Gastrocnemius medialis (tissue), 4 donors: ENCODE results near the gene HIVEP3.

Source experiments
- POLR2A ChIP-seq, 2 donors: fragments of 450-650 bp; IDR thresholded peaks; one replicate each; pipeline ENCODE4 v1.6.1; 2017; ENCODE audit warnings: antibody characterized with exemption in 2 of 2, mild to moderate bottlenecking in 2 of 2, moderate library complexity in 2 of 2
- TF ChIP-seq, protein P1 (sequence below), 5 experiments: fragments of 450-650 bp in 3 of 5; fragments of 200-600 bp in 2 of 5; sonication (generic) in 2 of 5; IDR thresholded peaks in 4 of 5; conservative IDR thresholded peaks in 1 of 5; 1 replicate in 4 of 5; 2 replicates in 1 of 5; pipeline ENCODE4 v1.5.1; 2016 to 2019; ENCODE audit warnings: antibody characterized with exemption in 5 of 5, mild to moderate bottlenecking in 3 of 5, moderate library complexity in 3 of 5

- TF ChIP-seq, protein P1, sequence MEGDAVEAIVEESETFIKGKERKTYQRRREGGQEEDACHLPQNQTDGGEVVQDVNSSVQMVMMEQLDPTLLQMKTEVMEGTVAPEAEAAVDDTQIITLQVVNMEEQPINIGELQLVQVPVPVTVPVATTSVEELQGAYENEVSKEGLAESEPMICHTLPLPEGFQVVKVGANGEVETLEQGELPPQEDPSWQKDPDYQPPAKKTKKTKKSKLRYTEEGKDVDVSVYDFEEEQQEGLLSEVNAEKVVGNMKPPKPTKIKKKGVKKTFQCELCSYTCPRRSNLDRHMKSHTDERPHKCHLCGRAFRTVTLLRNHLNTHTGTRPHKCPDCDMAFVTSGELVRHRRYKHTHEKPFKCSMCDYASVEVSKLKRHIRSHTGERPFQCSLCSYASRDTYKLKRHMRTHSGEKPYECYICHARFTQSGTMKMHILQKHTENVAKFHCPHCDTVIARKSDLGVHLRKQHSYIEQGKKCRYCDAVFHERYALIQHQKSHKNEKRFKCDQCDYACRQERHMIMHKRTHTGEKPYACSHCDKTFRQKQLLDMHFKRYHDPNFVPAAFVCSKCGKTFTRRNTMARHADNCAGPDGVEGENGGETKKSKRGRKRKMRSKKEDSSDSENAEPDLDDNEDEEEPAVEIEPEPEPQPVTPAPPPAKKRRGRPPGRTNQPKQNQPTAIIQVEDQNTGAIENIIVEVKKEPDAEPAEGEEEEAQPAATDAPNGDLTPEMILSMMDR (IDR thresholded peaks at IDR 0.05 in 4 of 5, conservative IDR thresholded peaks at IDR 0.05 in 1 of 5), result no peak
- no peak for TF ChIP-seq POLR2A (IDR thresholded peaks at IDR 0.05)
These were observed 254.9 kb downstream of the HIVEP3 start for GRCh38 chr1:41663671-41664400.
